ENCODE data around the gene GRM4. TPM values are rescaled to one million over a fixed set of nuclear protein-coding genes. Genes with fewer than 3 reads are reported as not detected.
"Not testable (repeated sequence)": the region's sequence is repeated elsewhere in the genome, so short reads cannot be mapped to it uniquely, and the experiment has no call there.

GRM4 gene
- polyA plus RNA-seq, 1 donor = 0.53 TPM

DNA sequence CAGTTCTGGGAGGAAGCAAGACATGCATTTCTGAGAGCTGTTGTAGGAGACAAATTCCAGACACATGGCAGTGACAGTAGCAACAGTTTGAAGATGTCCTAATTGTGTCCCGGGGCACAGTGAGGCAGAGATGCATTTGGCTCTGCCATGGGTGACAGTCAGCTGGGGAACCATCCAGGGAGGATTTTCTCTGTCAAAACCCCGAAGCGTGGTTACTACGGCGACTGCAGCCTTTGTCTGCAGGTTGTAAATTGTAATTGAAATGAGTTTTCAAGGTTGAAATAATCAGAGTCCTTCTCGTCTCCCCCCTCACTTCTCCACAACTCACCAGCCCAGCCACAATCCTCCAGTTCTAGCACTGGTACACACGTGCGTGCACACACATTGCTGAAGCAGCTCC, 100.1 kb downstream of the GRM4 start:
- no peak for DNase-seq

GRCh38 chr6:34044945-34045595, 100.8 kb downstream of the GRM4 start:
- no peak for DNase-seq

DNA sequence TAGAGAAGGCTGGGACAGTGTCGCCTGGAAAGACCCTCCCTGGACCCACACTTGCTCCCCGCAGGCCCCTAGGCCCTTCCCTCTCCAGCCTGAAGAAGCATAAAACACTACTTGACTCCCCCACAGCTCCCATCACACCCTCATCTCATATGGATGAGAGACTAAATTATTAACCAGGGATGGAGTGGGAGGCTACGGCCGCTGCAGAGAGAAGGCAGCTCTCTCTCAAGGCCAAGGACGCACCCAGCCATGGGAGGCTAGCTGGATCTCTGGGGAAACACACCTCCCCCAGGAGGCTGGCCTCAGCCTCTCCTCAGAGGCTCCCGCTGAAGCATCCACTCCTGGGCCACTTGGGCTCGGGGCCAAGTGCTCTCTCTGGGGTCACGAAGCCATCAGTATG, 102.5 kb downstream of the GRM4 start:
- DNase-seq = no peak

- not testable (repeated sequence) for DNase-seq
Measured at GRCh38 chr6:34041998-34042397, 103.9 kb downstream of the GRM4 start.

GRCh38 chr6:34041385-34041784, 104.5 kb downstream of the GRM4 start:
- no peak for DNase-seq

- DNase-seq = no peak
Measured at GRCh38 chr6:34039943-34040342, 105.9 kb downstream of the GRM4 start.

DNA sequence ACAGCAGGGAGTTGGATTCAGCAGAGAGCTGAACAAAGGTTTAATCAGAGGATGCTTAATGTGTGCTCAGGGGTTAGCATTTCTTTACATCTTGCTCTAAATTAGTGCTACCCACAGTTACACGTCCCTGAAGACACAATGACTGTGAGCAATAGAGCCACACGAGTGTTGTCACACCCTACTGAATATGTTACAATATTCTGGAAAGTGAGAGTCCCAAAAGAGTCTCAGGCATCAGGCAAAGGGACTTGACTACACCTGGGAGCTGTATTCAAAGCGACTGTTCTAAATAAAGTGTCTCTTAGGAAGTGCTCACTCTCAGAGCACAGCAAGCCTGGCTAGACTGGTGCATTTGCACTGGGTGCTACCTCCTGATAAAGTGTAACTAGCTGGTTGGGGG, 108.7 kb downstream of the GRM4 start:
- DNase-seq = no peak

GRCh38 chr6:34036357-34037069, 109.4 kb downstream of the GRM4 start:
- no peak for DNase-seq

- DNase-seq = no peak
Measured at GRCh38 chr6:34035704-34036356, 110.1 kb downstream of the GRM4 start.

DNA sequence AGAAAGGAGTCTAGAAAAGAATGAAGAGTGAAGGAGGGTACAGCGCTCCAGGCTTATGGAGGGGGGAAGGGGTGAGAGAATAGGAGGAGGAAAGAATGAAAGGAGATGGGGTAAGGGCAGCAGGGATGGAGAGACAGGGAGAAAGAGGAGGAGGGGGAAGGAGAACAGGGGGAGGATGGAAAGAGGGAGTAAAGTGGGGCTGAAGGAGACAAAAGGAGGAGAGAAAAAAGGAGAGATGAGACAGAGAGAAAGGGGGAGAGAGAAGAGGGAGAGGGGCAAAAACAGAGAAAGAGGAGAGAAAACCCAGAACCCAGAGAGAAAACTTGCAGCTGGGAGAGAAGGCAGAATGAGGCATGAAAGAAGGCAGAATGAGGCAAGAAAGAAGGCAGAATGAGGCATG, 110.7 kb downstream of the GRM4 start:
- DNase-seq = no peak

DNA sequence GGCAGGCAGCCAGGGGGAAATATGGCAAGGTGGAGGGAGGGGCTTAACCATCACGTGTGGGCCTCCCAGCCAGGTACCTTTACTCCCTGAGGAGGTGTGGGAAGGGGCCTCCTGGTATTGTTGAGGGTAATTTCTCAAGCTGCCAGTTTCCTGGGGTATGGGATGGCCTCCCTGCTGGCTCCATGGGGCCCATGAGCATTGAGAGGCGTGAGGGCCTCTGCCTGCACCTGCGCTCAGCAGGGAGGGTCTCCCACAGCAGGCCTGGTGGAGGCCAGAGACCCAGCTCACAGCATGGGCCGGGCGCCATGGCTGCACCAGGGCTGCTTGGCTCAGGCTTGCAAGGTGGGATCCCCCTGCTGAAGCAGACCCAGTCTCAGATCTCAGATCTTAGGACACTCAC, 113.0 kb downstream of the GRM4 start:
- DNase-seq = no peak

DNA sequence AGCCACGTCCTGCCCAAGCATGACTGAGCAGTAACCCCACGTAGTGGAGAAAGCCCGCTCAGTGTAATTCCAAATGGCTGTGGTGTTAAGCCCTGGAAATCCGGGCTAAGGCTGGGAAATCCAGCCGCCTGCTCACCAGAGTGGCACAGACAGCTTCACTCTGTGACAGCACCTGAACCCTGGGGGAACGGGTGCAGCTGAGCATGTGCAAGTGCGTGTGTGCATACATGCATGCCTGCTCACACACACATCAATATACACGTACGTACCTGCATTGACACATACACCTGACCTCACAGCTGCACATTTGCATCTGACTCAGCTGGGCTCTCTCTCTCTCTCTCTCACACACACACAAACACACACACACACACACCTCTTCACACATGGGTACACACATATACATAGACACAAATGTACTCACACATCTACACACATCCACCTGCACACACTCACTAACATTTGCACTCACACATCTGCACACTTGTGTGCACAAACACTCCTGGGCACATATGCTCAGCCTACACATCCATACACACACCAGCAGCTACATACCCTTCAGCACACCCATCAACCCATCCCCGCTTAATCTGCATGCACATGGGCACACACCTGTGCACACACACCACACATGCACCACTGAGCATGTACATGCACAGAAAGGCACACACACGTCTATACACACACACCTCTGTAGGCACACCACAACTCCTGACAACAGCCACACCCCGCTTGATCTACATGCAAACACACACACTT, 114.1 kb downstream of the GRM4 start:
- DNase-seq = no peak

GRCh38 chr6:34030831-34031624, 114.9 kb downstream of the GRM4 start:
- DNase-seq = no peak

DNA sequence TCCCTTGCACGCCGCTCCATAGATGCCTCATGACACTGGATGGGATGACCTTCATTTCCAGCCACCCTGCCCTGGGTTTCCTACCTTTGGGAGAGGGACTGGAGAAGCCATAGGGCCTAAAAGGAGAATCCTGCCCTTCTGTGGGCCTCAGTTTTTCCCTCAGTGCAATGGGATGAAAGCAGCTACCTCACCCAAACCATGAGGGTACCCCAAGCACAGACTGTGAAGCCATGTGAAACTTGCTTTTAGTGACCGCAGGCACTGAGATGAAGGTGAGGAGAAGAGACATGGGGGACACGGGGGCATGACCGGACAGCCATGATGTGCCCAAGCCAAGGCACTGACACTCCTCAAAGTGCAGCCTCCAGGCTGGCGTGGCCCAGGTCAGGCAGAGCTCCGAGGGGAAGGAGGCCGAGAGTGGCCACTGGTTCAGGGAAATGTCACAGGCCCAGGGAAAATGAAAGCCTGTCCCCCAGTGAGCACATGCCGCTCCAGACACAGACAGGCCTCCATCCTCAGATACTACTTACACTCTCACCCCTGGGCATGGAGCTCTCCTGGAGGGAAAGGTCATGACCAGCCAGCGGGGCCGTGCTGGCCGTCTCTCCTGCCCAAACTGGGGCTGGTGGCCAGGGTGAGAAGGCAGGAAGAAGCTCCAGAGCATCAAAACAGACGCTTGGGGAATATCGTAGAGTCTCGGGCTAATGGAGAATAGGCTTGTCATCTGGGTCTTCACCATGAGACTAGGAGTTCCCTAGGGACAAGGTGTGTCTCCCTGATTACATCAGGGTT, 116.2 kb downstream of the GRM4 start:
- no peak for DNase-seq

DNA sequence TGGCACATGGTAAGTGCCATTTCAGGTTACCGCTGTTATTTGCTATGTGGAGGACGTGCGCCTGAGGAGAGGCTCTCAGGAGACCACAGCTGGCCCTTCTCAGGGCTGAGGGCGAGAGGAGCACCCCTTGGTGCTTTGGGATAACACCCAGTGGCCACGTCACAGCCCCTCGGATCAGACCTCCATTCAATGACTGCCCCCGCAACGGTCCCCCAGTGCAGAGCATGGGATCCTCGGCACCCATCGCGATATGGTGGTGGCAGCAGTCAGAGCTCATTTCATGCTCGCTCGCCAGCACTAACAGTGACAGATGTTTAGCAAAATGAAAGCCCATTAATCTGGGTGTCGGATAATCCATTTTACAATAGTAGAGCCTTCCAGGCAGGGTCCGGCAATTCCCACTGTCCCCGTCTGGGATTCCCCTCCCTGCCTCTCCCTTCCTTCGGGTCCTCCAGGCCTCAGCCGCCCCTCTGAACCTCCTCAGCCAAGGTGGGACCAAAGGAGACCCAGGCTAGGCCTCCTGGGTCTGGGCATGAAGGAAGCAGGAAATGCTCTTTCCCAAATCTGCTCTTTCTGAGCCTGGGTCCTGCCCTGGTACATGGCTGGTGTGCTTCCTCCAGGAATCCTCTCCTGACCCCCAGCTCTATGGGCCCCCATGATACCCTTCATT, 117.1 kb downstream of the GRM4 start:
- DNase-seq = no peak

- DNase-seq = no peak
Measured at GRCh38 chr6:34027939-34028441, 117.9 kb downstream of the GRM4 start.

DNA sequence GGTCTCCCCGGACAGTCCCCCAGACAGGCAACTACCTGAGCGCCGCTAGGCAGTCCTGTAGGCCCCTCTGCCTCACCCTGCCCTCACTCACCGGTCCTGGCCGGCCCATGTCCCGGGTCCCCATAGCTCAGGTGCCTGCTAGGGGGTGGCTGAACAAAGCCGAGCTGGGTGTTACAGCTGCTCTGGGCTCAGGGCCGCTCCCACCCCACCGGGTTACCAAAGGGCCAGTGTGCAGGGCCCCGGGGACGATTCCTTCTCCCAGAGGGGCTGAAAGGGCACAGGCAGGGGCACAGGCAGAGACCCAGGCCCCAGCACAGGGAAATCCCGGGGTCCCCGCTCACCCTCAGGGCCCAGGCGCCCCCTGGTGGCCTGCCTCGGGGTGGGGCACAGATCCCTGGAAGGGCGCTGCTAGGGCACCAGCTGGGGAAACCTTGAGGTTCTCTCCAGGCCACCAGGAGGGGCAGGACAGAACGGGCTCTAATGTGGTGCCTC, 118.4 kb downstream of the GRM4 start:
- DNase-seq = no peak

DNA sequence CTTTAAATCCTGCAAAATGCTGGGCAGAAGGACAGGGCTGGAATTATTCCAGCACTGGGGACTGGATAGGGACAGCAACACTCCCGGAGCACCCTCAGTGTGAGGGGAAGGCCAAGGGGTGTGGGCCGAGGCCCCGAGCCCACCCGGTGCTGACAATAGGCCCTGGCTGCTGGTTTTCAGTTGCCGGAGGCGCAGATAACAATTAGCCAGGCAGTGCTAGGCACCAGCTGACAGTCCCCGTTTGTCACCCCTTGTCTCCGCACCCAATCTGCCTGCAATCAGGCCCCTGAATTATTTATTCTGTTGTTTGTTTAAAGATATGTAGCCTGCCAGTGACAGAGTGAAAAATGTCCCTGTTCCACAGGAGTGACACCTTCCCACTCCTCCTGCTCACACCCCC, 120.0 kb downstream of the GRM4 start:
- no peak for DNase-seq

GRCh38 chr6:34025112-34025807, 120.6 kb downstream of the GRM4 start:
- DNase-seq = no peak
